ENCODE measurements around the gene SHISA5.

DNA sequence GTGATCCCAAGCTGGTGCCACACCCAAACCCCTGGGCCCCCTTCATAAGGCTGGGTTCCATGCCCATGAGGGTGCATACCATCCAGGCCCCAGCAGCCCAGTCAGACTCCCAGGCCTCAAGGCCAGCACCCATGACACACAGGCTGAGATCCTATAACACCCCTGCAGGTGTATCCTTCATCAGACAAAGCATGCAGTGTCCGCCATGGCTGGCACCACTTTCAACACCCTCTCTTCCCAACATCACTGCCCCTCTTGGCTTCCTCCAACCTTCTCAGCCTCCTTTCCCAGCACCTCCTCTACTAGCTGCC lies 67.5 kb downstream of the SHISA5 start:
- TF ChIP-seq, protein P1, sequence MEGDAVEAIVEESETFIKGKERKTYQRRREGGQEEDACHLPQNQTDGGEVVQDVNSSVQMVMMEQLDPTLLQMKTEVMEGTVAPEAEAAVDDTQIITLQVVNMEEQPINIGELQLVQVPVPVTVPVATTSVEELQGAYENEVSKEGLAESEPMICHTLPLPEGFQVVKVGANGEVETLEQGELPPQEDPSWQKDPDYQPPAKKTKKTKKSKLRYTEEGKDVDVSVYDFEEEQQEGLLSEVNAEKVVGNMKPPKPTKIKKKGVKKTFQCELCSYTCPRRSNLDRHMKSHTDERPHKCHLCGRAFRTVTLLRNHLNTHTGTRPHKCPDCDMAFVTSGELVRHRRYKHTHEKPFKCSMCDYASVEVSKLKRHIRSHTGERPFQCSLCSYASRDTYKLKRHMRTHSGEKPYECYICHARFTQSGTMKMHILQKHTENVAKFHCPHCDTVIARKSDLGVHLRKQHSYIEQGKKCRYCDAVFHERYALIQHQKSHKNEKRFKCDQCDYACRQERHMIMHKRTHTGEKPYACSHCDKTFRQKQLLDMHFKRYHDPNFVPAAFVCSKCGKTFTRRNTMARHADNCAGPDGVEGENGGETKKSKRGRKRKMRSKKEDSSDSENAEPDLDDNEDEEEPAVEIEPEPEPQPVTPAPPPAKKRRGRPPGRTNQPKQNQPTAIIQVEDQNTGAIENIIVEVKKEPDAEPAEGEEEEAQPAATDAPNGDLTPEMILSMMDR (IDR thresholded peaks at IDR 0.05; ENCODE audit: low read depth, low read length): no peak
- TF ChIP-seq EZH2phosphoT487 (IDR thresholded peaks at IDR 0.05; ENCODE audit: low read depth): no peak
